Choroid plexus epithelial cell (primary cell): ENCODE measurements around the gene DHFR.

Experiments used
- DNase-seq: peaks from one replicate; pipeline ENCODE4 v3.0.0-alpha.2; 2010; ENCODE audit warnings: low read depth
- H3K4me3 ChIP-seq: 2 replicates; pipeline ENCODE4 v1.5.1; 2011; ENCODE audit warnings: low read depth, mild to moderate bottlenecking, control low read depth, low read length, moderate library complexity
- TF ChIP-seq, protein P1 (sequence below): conservative IDR thresholded peaks from 2 replicates; pipeline ENCODE4 v1.5.1; 2011; ENCODE audit warnings: low read depth, mild to moderate bottlenecking, control low read depth, inconsistent platforms, low read length, moderate library complexity

The DHFR gene

DNA sequence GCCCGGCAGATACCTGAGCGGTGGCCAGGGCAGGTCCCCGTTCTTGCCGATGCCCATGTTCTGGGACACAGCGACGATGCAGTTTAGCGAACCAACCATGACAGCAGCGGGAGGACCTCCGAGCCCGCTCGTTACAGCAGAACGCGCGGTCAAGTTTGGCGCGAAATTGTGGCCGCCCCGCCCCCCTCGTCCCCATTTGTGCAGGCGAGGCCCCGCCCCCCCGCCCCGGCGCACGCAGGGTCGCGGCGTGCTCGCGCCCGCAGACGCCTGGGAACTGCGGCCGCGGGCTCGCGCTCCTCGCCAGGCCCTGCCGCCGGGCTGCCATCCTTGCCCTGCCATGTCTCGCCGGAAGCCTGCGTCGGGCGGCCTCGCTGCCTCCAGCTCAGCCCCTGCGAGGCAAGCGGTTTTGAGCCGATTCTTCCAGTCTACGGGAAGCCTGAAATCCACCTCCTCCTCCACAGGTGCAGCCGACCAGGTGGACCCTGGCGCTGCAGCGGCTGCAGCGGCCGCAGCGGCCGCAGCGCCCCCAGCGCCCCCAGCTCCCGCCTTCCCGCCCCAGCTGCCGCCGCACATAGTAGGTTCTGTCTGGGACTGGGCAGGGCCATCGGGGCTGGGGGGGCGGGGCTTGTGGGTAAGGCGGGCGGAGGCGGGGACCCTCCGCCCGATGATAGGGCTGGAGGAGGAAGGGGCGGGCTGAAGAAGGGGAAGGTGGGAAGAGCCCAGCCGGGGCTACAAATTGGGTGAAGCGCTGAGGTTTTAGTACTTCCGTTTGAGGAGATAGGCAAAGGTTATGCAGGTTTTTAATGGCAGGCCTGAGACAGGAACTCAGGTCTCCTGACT lies at the start of gene DHFR, which contains the start of gene MSH3:
DHFR (minus strand) TSS at position 593 of the 840 bp plus-strand sequence; CDS start at position 99, 494 bp downstream.
MSH3 (plus strand) TSS at position 262 of the 840 bp plus-strand sequence; CDS start at position 338, 76 bp downstream.
- H3K4me3 ChIP-seq: peak within 1 kb of the TSS; percentile 98
- TF ChIP-seq, protein P1, sequence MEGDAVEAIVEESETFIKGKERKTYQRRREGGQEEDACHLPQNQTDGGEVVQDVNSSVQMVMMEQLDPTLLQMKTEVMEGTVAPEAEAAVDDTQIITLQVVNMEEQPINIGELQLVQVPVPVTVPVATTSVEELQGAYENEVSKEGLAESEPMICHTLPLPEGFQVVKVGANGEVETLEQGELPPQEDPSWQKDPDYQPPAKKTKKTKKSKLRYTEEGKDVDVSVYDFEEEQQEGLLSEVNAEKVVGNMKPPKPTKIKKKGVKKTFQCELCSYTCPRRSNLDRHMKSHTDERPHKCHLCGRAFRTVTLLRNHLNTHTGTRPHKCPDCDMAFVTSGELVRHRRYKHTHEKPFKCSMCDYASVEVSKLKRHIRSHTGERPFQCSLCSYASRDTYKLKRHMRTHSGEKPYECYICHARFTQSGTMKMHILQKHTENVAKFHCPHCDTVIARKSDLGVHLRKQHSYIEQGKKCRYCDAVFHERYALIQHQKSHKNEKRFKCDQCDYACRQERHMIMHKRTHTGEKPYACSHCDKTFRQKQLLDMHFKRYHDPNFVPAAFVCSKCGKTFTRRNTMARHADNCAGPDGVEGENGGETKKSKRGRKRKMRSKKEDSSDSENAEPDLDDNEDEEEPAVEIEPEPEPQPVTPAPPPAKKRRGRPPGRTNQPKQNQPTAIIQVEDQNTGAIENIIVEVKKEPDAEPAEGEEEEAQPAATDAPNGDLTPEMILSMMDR: no peak
- peak; percentile 91 for DNase-seq

DNA sequence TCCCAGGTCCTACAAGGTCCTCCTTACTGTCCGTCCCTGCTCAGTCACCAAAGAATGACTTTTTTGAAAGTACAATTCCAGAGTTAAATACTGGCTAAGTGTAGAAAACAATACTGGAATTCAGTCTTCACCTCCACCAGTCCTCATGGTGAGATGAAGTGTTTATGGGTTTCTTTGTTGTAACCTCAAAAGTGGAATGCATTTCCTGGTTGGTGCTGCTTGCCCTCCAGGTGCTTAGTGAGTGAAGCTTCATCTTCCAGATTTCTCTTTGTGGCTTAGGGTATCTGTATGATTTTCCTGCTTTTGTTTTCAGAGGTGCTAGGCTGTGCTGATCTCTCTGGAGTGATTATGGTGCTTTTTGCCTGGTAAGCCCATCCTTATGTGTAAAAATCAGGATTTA lies 49.4 kb upstream of the DHFR start:
- no peak overlapping the region for H3K4me3 ChIP-seq
- TF ChIP-seq, protein P1: no peak
- no peak for DNase-seq

DNA sequence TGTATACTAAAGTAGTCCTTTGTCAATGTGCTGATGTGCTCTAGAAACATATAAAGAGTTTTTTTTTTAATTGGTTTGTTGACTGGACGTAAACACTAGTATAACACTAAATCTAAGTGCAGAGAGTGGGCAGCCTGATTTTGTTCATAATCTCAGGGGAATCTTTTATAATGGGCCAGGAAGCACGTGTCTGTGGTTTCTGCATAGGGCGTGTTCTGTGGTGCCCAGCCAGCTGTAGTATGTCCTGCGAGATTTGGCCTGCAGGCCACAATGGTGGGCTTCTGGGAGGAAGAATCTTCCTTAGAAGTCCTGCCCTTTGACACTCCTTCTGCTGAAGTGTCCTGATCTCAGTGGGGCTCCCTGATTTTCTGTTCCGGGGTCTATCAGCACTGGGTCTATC lies 49.0 kb upstream of the DHFR start:
- TF ChIP-seq, protein P1: no peak
- DNase-seq: peak; percentile 48

DNA sequence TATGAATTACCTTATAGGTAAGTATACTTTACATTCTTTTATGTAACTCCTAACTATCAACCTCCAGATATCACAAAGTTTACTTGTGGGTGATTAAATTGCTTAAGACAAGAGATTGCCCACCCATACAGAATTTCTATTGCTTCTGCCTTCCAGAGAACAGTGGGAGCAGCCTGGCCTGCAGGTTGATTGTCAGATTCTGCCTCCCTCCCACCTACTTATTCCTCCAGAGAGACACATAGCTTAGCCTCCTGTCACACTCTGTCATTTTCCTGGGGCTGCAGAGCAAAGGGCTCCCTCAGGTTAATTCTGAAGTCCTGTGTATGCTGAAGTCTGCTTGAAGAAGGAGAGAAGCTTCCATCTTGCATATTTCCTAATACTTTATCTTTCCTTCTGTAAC lies 48.5 kb upstream of the DHFR start:
- TF ChIP-seq, protein P1: no peak
- H3K4me3 ChIP-seq: no peak overlapping the region
- DNase-seq: no peak

More for the DNA sequence above, 49.0 kb upstream of the DHFR start:
- H3K4me3 ChIP-seq: no peak overlapping the region

DNA sequence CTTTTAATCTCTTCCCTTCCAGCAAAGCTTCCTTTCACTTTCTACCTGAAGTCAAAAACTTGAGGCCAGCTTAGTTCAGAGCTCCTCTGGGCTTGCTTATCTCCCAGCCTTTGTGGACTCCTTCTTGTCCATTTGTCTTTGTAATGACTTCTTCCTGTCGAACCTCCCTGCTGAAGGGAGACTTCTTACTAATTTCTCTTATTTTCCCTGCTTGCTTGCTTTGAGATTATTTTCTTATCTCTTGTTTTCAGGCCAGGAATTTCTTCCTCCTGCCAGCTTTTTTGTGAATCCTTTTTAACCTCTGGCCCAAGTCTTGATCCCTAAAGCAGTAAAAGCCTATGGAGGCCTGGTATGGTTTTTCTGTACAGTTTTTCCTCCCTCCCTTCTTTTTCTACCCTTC lies 46.8 kb upstream of the DHFR start:
- H3K4me3 ChIP-seq: no peak overlapping the region
- TF ChIP-seq, protein P1: no peak
- no peak for DNase-seq

DNA sequence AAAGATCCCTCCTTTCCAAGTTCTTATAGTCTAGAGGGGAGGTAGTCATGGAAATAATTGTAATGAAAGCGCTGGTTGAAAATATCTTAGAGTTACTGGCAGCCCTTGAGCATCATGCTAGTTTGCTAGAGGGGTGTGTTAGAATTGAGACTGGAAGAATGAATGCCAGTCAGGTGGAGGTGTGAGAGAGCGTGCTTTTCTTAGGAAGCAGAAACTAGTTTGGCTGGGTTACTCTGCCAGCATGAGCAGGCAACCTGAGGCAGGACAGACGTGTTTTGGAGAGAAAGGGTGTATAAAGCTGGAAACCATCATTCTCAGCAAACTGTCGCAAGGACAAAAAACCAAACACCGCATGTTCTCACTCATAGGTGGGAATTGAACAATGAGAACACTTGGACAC lies 43.6 kb upstream of the DHFR start:
- TF ChIP-seq, protein P1: no peak
- no peak for DNase-seq
- no peak overlapping the region for H3K4me3 ChIP-seq

DNA sequence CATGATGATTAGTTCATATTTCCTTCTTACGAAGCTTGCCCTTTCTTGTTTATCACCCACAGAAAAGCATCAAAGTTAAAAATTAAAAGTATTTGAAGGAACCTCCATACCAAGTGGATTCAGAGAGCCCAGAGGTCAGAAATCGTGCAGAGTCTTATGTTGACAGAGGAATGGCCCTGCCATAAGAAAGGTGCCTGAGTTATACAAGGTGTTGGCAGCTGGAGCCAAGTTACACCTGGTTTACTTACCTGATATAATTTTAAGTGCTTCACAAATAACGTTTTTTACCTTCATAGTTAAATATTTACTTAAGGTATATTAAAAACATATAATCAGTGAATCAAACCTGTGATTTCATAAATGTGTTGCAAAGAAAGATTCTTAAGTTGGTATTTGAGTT lies 42.3 kb upstream of the DHFR start:
- TF ChIP-seq, protein P1: no peak
- DNase-seq: no peak
- no peak overlapping the region for H3K4me3 ChIP-seq
